ENCODE measurements around the gene MMP17.

GRCh38 chr12:131871677-131872076, 43.5 kb downstream of the MMP17 start:
- TF ChIP-seq POLR2AphosphoS5 (IDR thresholded peaks at IDR 0.05; ENCODE audit: insufficient read depth, low read depth, low read length) (no peak), CTCF (IDR thresholded peaks at IDR 0.05; ENCODE audit: extremely low read depth in 1 of 2, insufficient read depth in 1 of 2, low read depth in 1 of 2, low read length in 2 of 2) (no peak)
